ENCODE measurements around the gene NOX1. TPM values are rescaled to one million over a fixed set of nuclear protein-coding genes. Genes with fewer than 3 reads are reported as not detected.

Gene NOX1
- polyA plus RNA-seq, 1 of the 3 experiments (the other 2 are of a cell fraction) = not detected

- Histone ChIP-seq H3K36me3 (replicated peaks in 1 of 2; ENCODE audit: control insufficient read depth in 1 of 2, insufficient read depth in 2 of 2, low read length in 1 of 2) (no peaks in the 10 kb centered on the region), H3K27me3 (ENCODE audit: insufficient read depth) (no peaks in the 10 kb centered on the region; the same call in 1 of the 2 replicates), H3K9me2 (no peaks in the 10 kb centered on the region), H3K4me3 (ENCODE audit: low read depth in 2 of 2, low read length in 1 of 2) (no peak overlapping the region), H3K4me2 (no peak overlapping the region), H2AFZ (ENCODE audit: low read depth) (no peak overlapping the region), H3K79me2 (ENCODE audit: insufficient read depth) (no peaks in the 10 kb centered on the region), H3F3A (replicated peaks; ENCODE audit: insufficient read depth) (no peaks in the 10 kb centered on the region), H3K4me1 (ENCODE audit: control insufficient read depth in 1 of 2, insufficient read depth in 2 of 2, low read depth in 1 of 2, low read length in 1 of 2) (no peaks in the 10 kb centered on the region), H3K9me3 (no peaks in the 10 kb centered on the region), H3K9ac (no peak overlapping the region), H3K27ac (ENCODE audit: low read depth in 2 of 2, low read length in 1 of 2) (no peak overlapping the region), H4K20me1 (ENCODE audit: insufficient read depth) (no peaks in the 10 kb centered on the region)
- TF ChIP-seq RXRA (IDR thresholded peaks at IDR 0.05; ENCODE audit: borderline replicate concordance, low read depth) (no peak), NFIC (IDR thresholded peaks at IDR 0.05; ENCODE audit: borderline replicate concordance) (no peak), FOXJ3 (CRISPR knock-in tag; IDR thresholded peaks at IDR 0.05) (no peak), CHD2 (IDR thresholded peaks at IDR 0.05; ENCODE audit: low read length, partially characterized antibody) (no peak), REST (IDR thresholded peaks at IDR 0.05; ENCODE audit: low read depth, low read length) (no peak), RCOR1 (IDR thresholded peaks at IDR 0.05; ENCODE audit: low read length) (no peak), TCF12 (IDR thresholded peaks at IDR 0.05) (no peak), SMC3 (IDR thresholded peaks at IDR 0.05; ENCODE audit: low read depth, low read length) (no peak), ELF1 (IDR thresholded peaks at IDR 0.05) (no peak), GATA2 (CRISPR knock-in tag; IDR thresholded peaks at IDR 0.05) (no peak)
- 23% methylated on average over 2 of the region's 2 CpGs for WGBS (ENCODE audit: low lambda C conversion rate)
- ChIA-PET CTCF (no interaction called here), POLR2A (no interaction called here)
- DNase-seq = no peak
Measured at GRCh38 chrX:100864657-100865391, 9.3 kb downstream of the NOX1 start.

GRCh38 chrX:100863326-100863864 lies 10.8 kb downstream of the NOX1 start:
- Histone ChIP-seq H2AFZ (ENCODE audit: low read depth) (no peak overlapping the region), H3K9me3 (no peaks in the 10 kb centered on the region), H3K36me3 (replicated peaks in 1 of 2; ENCODE audit: control insufficient read depth in 1 of 2, insufficient read depth in 2 of 2, low read length in 1 of 2) (no peaks in the 10 kb centered on the region), H3K4me1 (ENCODE audit: control insufficient read depth in 1 of 2, insufficient read depth in 2 of 2, low read depth in 1 of 2, low read length in 1 of 2) (no peaks in the 10 kb centered on the region), H3F3A (replicated peaks; ENCODE audit: insufficient read depth) (no peaks in the 10 kb centered on the region), H3K9ac (no peak overlapping the region), H3K4me3 (ENCODE audit: low read depth in 2 of 2, low read length in 1 of 2) (no peak overlapping the region), H3K27me3 (ENCODE audit: insufficient read depth) (no peaks in the 10 kb centered on the region; the same call in 1 of the 2 replicates), H4K20me1 (ENCODE audit: insufficient read depth) (no peaks in the 10 kb centered on the region), H3K9me2 (no peaks in the 10 kb centered on the region), H3K79me2 (ENCODE audit: insufficient read depth) (no peaks in the 10 kb centered on the region), H3K4me2 (no peak overlapping the region), H3K27ac (ENCODE audit: low read depth in 2 of 2, low read length in 1 of 2) (no peak overlapping the region)
- ChIA-PET CTCF (no interaction called here), POLR2A (no interaction called here)
- no peak for TF ChIP-seq RCOR1 (IDR thresholded peaks at IDR 0.05; ENCODE audit: low read length)
- TF ChIP-seq MAX (IDR thresholded peaks at IDR 0.05; ENCODE audit: low read depth) = no peak
- TF ChIP-seq SMC3 (IDR thresholded peaks at IDR 0.05; ENCODE audit: low read depth, low read length) = no peak
- WGBS (ENCODE audit: low lambda C conversion rate) = 43% methylated on average over 6 of the region's 6 CpGs
- no peak for DNase-seq
